SH-SY5Y (cell line): ENCODE results near the gene SERPINA1.

Experiments used
- GATA2 ChIP-seq: IDR thresholded peaks from 2 replicates; pipeline ENCODE4 v1.6.1; 2011; ENCODE audit warnings: mild to moderate bottlenecking, low read depth, low read length
- GATA3 ChIP-seq: IDR thresholded peaks from 2 replicates; pipeline ENCODE4 v1.6.1; 2011; ENCODE audit warnings: low read depth, mild to moderate bottlenecking, low read length, moderate library complexity

The SERPINA1 gene

GRCh38 chr14:94382099-94382715, 6.2 kb downstream of the SERPINA1 start:
- TF ChIP-seq GATA2 (no peak), GATA3 (no peak)

DNA sequence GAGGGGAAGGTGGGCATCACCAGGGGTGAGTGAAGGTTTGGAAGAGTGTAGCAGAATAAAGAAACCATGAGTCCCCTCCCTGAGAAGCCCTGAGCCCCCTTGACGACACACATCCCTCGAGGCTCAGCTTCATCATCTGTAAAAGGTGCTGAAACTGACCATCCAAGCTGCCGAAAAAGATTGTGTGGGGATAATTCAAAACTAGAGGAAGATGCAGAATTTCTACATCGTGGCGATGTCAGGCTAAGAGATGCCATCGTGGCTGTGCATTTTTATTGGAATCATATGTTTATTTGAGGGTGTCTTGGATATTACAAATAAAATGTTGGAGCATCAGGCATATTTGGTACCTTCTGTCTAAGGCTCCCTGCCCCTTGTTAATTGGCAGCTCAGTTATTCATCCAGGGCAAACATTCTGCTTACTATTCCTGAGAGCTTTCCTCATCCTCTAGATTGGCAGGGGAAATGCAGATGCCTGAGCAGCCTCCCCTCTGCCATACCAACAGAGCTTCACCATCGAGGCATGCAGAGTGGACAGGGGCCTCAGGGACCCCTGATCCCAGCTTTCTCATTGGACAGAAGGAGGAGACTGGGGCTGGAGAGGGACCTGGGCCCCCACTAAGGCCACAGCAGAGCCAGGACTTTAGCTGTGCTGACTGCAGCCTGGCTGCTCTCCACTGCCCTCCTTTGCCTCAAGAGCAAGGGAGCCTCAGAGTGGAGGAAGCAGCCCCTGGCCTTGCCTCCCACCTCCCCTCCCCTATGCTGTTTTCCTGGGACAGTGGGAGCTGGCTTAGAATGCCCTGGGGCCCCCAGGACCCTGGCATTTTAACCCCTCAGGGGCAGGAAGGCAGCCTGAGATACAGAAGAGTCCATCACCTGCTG, 7.0 kb downstream of the SERPINA1 start:
- TF ChIP-seq GATA3 = no peak
- no peak for TF ChIP-seq GATA2

- no peak for TF ChIP-seq GATA2
- no peak for TF ChIP-seq GATA3
Measured at GRCh38 chr14:94380225-94381148, 7.9 kb downstream of the SERPINA1 start.

- TF ChIP-seq GATA2 (no peak), GATA3 (no peak)
Measured at GRCh38 chr14:94379291-94380224, 8.8 kb downstream of the SERPINA1 start.

- TF ChIP-seq GATA3 (no peak), GATA2 (no peak)
Measured at GRCh38 chr14:94378527-94379290, 9.7 kb downstream of the SERPINA1 start.

GRCh38 chr14:94377866-94378470, 10.4 kb downstream of the SERPINA1 start:
- TF ChIP-seq GATA3 (no peak), GATA2 (no peak)

GRCh38 chr14:94376976-94377865, 11.2 kb downstream of the SERPINA1 start:
- TF ChIP-seq GATA3 (no peak), GATA2 (no peak)

DNA sequence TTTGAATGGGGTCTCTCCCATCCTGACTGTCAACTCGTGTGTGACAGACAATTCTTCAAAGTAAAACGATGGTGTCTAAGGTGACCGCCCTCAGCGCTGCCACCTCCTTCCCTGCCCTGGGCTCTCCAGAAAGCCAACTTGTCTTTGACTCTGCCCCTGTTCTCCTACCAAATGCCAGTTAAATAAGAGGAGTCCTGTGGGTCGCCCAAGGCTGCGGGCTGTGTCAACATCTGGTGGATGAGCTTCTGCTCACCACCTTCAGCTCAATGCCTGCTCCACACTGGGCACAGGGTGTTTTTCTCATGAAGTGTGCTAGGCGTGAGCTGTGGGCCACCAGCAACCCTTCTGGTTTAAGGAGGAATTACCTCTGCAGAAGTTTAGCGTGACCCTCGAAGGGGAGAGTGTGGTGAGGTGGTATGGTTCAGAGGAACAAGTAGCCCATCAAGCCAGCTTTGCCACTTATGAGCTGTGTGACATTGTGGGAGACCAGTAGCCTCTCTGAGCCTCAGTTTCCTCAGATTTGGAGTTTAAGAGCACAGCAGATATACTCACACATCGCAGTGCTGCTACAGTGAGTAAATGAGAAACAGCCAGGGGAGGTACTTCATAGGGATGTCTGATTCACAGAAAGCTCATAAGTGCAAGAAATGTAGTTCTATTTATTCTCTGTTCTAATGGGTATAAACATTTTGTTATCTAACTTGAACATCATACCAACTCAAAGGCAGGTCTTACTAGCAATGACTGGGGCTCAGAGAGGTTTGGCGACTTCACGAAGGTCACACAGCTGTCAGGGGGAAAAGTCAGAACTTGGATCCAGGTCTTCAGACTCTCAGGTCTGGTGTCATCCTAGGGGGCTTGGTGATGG, 12.1 kb downstream of the SERPINA1 start:
- TF ChIP-seq GATA3 (no peak), GATA2 (no peak)

GRCh38 chr14:94375552-94376107, 12.8 kb downstream of the SERPINA1 start:
- TF ChIP-seq GATA2 (no peak), GATA3 (no peak)

GRCh38 chr14:94374749-94375260, 13.6 kb downstream of the SERPINA1 start:
- no peak for TF ChIP-seq GATA2

DNA sequence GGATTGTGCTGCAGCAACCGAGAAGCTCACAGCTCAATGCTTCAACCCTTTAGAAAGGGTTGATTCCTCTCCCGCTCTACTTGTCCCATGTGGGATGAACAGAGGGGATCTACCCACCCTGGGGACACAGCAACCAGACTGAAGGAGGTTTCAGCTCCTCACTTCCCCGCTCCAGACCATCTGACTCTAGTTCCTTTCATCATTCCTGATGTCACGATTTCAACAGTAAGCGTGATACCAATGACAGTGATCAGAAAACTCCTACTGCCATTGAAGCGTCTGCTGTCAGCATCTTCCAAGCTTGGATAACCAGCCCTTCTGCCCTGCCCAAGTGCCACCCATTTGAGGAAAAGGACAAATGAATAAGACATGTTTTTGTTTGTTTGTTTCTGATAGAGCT, 14.3 kb downstream of the SERPINA1 start:
- no peak for TF ChIP-seq GATA2
